GM21576 (cell line): ENCODE data around the gene LAX1.
"Not testable (repeated sequence)": the region's sequence is repeated elsewhere in the genome, so short reads cannot be mapped to it uniquely, and the experiment has no call there.

Experiments used
- ATAC-seq: cut with Tn5 transposase; IDR thresholded peaks from one replicate; pipeline ENCODE4 v1.9.1; 2021; ENCODE audit warnings: mild to moderate bottlenecking, moderate library complexity; ENCODE audit not compliant: unreplicated experiment

Gene LAX1

DNA sequence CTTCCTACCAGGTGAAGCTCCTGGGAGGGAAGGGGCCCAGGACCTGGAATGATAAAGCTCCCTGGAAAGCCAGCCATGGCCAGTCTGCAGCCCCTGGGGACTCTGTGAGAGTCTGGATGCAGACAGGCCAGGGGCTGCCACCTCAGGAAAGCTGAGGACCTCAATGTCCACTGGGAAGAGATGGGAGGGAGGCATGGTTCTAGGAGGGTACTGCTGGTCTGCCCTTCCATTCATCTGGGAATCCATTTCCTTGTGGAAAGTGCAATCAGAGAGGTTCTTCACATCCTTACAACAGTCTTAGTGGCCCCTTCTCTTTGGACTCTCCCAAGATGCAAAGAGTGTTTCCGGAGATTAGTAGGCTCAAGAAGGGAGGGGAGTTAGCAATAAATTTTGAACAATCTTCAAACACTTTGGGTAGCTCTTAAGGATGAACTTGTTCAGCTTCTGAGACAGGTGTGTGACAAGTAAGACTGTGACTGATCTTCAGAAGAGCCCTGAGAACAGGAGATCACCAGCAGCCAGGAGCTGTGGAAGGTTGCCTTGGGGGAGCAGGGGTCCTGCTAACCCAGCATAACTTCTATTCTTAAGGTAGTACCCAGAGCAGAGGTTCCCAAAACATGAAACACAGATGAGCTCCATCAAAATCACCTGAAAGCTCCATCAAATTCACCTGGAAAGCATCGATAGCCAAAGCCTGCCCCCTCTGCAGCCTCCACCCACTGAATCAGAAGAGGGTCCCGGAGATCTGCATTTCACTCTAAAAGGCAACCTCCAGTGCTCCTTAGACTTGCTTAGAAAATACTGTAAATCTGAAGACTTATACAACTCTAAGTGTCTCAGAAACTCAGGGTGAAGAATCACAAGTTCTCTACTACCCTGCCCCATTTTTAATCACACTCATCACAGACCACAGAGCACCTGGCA lies 616 bp upstream of the LAX1 start:
- ATAC-seq = no peak

DNA sequence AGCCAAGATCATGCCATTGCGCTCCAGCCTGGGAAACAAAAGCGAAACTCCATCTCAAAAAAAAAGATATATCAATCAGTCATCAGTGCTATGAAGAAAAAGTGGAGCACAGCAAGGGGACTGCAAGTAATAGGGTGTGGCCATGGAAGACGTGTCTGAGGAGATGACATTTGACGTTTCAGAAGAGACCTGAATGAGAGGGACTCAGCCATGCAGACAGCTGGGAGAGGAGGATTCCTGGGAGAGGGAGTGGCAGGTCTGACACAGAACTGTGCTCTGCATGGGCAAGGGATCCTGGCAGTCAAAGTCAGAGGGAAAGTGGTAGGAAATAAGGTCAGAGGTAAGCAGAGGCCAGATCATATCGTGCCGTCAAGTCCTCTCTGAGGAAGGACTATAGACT lies 3.3 kb downstream of the LAX1 start:
- no peak for ATAC-seq

DNA sequence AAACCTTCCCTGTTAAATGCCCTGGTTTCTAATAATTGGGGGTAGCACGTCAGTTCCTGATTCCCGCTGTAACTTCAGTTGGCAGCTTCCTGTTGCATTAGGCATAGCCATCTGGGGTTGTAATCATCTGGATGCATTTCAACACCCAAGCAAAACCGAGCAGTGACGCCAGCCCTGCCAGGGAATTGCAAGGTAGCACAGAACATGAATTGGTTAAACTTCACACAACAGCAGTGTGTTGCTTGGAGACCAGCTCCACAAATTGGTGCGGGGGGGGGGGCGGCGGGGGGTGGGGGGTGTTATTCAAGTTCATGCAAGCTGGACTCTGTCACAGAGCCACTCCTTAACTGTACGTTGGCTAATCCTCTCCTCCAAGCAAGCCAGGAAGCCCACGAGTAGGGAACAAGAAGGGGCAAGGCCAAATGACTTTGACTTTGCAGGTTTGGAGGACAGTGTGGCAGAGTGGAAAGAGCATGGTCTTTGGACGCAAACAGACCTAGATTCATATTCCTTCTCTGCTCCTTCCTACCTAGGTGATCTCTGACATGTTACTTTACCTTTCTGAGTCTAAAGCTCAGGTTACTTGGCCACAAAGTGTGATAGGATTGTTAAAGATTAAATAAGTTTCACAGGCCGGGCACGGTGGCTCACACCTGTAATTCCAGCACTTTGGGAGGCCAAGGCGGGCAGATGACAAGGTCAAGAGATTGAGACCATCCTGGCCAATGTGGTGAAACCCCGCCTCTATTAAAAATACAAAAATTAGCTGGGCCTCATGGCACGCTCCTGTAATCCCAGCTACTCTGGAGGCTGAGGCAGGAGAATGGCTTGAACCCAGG lies 4.7 kb downstream of the LAX1 start:
- no peak for ATAC-seq

DNA sequence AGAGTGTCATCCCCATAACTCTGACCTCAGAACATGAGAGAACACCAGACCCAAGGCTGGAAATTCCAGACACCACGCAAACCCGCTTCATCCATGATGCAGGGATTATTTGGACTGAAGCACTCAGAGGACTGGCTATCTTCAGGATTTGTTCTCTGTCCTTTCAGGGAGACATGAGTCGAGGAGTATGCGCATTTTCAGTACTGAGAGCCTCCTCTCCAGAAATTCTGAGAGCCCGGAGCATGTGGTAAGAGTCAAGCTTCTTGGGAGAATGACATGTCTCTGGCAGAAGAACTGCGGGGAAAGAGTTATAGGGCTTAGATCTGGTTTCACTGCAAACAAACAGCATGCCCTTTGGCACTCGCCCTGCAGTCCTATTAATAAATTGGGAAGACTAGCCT lies 6.9 kb downstream of the LAX1 start:
- no peak for ATAC-seq

DNA sequence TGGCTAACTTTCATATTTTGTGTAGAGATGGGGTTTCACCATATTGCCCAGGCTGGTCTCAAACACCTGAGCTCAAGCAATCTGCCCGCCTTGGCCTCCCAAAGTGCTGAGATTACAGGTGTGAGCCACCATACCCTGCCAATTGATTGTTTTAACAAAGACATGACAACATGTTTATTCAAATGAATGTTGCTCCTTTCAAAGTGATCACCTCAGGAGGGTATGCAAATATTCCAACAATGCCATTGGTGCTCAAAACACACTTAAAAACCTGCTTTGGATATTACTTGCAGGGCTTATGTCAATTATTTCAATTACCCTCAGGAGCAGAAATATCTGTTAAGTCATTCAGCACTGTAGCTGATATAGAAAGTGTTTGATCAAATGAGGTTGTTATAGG lies 7.9 kb downstream of the LAX1 start:
- no peak for ATAC-seq

DNA sequence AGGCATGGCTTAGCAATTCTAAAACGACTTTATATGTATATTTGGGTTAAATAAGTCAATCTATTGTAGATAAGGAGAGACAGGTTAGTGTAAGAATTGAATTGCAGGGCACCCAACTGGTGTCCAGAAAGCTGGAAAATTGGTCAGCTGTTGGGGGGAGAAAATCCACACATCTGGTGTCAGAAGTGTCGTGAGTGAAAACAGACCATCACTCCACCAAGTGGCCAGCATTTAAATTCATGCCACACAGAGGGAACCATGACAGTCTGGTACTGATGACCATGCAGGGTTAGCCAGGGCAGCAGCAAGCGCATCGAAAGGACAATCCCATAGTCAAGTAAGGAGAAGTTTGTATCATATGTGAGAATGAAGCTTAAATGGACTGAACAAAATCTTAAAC lies 11.7 kb downstream of the LAX1 start:
- ATAC-seq = no peak

DNA sequence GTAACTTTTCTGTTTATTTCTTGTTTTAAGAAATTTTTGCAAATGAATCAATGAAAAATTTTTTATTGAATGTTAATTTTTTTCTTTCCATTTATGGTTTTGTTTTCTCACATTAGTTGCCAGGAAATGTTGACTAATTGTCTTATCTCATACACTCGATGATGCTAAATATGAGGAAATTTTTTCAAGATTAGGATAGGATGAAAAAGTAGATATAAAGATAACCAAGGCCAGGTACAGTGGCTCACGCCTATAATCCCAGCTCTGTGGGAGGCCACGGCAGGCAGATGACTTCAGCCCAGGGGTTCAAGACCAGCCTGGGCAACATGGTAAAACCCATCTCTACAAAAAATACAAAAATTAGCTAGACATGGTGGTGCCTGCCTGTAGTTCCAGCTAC lies 12.6 kb downstream of the LAX1 start:
- ATAC-seq = no peak

DNA sequence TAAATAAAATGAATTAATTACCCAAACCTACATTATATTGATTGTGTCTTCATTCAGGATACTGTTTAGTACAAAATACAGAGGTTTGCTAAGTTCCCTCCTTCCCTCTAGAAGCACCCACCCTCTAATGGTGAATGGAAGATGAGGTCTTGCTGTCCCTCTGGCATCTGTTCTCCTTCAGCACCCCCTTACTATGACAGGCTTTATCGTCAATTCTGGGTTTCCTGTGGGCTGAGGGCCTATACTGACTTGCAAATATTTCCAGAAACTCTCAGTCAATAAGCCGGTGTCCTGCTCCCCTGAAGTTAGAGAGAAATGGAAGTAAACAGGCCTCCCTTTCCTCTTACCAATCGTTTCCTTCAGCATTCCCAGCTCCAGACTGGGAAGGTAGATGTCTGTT lies 13.2 kb downstream of the LAX1 start:
- ATAC-seq = no peak

DNA sequence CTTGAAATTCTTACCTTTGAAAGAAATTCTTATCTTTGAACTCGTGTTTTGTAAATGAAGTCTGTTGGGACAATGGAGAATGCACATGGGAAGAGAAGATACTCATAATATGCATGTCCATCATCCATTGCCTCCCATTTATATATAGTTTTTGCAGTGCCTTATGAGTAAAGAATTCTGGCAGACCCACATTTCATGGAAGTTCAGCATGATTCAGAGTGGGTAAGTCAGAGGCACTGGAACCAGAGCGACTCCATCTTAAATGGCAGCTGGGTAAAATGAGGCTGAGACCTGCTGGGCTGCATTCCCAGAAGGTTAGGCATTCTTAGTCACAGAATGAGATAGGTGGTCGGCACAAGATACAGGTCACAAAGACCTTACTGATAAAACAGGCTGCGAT lies 13.8 kb downstream of the LAX1 start:
- ATAC-seq = no peak

DNA sequence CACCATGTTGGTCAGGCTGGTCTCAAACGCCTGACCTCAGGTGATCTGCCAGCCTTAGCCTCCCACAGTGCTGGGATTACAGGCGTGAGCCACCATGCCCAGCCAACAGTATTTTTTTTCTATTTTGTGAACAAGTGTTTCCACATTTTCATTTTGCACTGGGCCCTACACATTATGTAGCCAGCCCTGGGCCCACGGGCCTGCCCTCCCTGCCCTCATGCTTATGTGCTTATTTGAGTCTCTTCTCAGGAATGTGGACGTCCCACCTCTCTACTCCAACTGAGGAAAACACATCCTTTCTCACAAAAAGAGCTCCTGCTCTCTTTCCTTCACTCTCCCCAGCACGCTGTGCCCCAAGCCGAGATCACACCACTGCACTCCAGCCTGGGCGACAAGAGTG lies 17.0 kb downstream of the LAX1 start:
- ATAC-seq = no peak

DNA sequence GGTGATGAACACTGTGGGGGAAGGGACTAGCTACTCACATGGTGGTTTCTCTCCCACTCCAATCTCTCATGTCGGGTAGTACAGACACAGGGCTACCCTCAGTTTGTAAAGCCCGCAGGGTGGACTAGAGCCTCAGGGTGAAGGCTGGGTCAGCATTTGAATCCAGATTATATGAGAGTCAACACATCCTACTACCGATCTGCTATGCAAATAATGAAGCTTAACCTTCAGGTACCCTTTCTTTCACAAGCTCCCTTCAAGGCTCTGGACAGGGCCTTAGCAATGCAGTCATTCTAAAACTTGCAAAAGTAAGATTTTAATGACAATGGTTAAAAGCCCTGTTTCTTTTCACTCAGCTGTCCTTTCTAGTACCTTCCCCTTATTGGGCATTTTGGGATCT lies 25.0 kb downstream of the LAX1 start:
- ATAC-seq = no peak

DNA sequence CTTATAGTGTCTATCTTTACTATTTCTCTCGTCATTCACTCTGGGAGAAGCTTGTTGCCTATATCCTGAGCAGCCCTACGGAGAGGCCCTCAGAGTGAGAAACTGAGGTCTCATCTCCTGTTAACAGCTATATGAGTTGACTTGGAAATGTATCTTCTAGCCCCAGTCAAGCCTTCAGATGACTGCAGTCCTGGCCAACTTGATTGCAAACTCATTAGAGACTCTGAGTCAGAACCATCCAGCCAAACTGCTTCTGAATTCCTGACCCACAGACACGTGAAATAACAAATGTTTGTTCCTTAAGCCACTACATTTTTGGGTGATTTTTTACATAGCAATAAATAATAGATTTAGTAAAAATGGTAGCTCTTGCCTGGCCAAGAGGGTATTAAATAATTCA lies 26.5 kb downstream of the LAX1 start:
- ATAC-seq = no peak

DNA sequence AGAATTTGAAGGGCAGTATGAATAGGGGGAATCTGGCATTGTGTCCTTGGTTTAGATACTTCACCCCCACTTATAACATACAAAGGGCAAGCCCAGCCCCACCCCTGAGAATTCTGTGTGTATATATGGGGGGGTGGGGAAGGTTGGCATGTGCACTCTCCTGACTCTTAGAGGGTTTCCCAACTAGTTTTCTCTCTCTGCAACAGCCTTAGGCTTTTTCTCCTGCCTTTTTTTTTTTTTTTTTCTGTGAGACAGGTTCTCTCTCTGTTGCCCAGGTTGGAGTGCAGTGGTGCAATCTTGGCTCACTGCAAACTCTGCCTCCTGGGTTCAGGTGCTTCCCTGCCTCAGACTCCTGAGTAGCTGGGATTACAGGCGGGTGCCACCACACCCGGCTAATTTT lies 27.5 kb downstream of the LAX1 start:
- ATAC-seq = no peak

DNA sequence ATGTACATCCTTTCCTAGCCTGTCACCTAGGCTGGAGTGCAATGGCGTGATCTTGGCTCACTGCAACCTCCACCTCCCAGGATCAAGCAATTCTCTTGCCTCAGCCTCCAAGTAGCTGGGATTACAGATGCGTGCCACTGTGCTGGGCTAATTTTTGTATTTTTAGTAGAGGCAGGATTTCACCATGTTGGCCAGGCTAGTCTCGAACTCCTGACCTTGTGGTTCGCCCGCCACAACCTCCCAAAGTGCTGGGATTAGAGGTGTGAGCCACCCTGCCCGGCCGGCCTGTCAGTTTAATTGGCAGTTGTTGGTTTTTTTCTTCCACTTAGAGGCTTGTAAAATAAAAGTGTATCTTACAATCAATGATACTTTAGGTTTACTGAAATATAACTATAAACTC lies 28.6 kb downstream of the LAX1 start:
- ATAC-seq = not testable (repeated sequence)

DNA sequence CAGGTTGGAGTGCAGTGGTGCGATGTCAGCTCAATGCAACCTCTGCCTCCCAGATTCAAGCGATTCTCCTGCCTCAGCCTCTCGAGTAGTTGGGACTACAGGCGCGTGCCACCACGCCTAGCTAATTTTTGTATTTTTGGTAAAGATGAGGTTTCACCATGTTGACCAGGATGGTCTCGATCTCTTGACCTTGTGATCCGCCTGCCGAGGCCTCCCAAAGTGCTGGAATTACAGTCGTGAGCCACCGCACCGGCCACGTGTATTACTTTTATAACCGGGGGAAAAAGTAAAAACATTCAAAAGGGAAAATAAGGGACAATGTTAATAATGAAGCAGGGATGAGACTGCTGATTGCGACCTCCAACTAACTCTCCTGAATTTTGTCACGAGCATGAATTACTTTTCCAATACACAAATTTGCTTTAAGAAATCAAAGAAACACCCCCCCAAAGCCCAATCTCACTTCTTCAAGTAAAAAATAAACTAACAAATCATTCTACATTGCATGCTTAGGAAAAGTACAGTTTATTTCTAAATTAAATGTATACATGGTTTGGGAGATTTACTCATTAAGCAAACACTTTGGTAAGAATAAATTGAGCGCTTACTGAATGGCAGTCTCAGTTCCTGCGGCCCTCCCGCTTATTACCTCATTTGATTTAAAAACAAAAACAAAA lies 29.9 kb downstream of the LAX1 start:
- no peak for ATAC-seq

DNA sequence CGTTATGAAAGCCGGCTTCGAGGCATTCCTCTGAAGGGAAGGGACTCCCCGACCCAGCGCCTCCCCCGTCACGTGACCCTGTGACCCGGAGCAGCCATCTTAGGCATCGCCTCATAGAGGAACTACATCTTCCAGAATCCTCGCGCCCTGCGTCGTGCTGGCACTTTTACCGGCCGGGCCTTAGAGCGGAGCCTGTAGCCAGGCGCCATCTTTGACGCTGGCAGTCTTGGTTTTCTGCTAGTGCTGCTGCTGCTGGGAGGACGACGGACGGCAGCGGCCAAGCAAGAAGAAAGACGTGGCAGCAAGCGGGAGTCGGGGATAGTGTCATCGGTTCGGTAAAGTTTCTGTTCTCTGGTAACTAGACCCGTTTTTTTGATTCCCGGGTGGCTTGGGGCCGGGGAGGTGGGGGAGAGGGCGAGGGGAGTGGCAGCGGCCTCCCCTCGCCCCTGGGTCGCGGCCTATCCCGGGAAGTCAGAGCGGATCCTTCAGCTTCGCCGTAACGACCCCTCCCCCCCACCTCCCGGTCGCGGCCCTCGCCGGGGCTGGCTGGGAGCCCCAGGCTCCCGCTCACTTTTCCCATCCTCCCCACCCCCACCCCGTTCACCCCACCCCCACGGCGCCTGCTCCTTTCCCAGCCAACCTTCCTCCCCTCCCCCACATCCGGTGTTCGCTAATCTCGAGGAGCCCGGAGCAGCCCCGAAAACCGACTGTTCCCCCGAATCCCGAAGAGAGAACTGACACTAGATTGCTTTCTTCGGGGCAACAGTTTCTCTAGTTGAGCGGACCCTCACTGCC lies 30.7 kb downstream of the LAX1 start, which contains the start of the genes ZBED6 and ZC3H11A:
ZBED6 (plus strand) TSS at position 183 of the 795 bp plus-strand sequence. CDS start 1,900 bp downstream, outside the sequence.
ZC3H11A (plus strand) TSS at position 183 of the 795 bp plus-strand sequence. CDS start 21,448 bp downstream, outside the sequence.
- ATAC-seq = peak; percentile 98

DNA sequence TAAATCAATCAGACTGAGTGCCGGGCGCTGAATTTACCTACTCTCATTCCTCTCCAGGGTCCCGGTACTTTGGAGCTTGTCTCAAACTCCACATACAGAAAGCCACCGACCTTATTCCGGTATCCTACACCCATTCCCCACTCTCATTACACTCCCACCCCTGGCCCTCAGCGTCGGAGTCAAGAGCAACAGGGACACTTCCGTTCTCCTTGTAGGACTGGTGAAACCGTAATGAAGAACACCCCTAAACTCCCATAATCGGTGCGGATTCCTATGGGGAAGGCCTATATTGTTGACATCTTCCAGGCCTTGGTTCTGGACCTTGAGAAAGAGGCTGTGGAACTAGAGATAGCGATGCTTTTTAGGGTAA lies 31.2 kb downstream of the LAX1 start:
- ATAC-seq = peak; percentile 23

DNA sequence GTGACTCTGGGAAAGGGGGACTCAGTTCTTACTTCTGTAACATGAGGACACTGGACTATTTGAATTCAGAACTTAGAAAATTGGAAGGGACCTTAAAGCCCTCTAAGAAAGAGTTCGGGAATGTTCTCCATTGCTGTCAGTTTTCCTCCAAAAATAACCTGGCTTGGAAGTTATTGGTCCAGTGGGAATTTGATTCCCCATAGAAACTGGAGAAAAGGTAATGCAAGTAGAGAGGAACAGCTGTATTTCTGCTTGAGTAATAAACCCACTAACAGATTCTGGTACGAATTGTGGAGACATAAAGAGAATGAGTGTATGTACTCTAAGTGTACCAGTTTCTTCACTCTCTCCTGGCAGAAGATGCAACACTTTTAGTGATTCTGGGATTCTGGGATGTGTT lies 32.2 kb downstream of the LAX1 start:
- ATAC-seq = no peak

DNA sequence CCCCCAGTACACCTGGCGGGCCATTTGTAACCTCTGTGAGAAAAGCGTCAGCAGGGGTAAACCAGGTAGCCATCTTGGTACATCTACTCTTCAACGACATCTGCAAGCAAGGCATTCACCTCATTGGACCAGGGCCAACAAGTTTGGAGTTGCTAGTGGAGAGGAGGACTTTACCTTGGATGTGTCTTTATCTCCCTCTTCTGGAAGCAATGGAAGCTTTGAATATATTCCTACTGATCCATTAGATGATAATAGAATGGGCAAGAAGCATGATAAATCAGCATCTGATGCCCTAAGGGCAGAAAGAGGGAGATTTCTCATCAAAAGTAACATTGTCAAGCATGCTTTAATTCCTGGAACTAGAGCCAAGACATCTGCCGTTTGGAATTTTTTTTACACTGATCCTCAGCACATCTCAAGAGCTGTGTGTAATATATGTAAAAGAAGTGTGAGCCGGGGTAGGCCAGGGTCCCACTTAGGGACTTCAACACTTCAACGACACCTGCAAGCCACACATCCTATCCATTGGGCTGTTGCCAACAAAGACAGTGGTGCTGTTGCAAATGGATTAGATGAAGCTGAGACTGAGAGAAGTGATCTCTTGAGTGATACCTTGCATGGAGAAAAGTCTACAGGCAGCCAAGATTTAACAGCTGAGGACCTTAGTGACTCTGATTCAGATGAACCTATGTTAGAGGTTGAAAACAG lies 33.1 kb downstream of the LAX1 start:
- ATAC-seq = no peak

DNA sequence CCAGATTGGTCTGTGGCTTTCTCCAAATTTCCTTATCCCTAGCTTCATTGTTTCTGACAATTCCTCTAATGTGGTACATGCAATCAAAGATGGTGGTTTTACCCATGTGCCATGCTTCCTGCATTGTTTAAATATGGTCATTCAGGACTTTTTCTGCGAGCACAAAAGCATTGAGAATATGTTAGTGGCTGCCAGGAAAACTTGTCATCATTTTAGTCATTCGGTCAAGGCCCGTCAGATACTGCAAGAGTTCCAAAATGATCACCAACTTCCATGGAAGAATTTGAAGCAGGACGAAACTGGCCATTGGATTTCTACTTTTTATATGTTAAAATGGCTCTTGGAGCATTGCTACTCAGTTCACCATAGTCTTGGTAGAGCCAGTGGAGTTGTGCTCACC lies 34.2 kb downstream of the LAX1 start:
- no peak for ATAC-seq
